CD4-positive, alpha-beta memory T cell (primary cell): ENCODE measurements around the gene ZRANB3. TPM values are rescaled to one million over a fixed set of nuclear protein-coding genes. Genes with fewer than 3 reads are reported as not detected.
"Not testable (repeated sequence)": the region's sequence is repeated elsewhere in the genome, so short reads cannot be mapped to it uniquely, and the experiment has no call there.

ENCODE experiments used
- CTCF ChIA-PET: fragments of 350-600 bp; sonication (Branson Sonifier 250); formaldehyde crosslinking; loops from one replicate; lab custom pipeline; 2021; ENCODE audit warnings: inconsistent platforms; ENCODE audit not compliant: partially characterized antibody; lab: Charles Lee
- POLR2A ChIA-PET: fragments of 350-600 bp; sonication (Branson Sonifier 250); formaldehyde crosslinking; loops from one replicate; lab custom pipeline; 2021; ENCODE audit not compliant: partially characterized antibody; lab: Charles Lee
- DNase-seq, 5 donors: peaks; one replicate each; pipeline versions ENCODE4 v3.0.0 to v3.0.0-alpha.2; 2020 to 2022; ENCODE audit warnings: mixed read lengths in 1 of 5
- H3K27ac ChIP-seq: one replicate; pipeline ENCODE4 v1.7.0; 2013; ENCODE audit warnings: low read depth, low read length
- H3K27me3 ChIP-seq: 2 replicates; pipeline ENCODE4 v1.7.0; 2013; ENCODE audit warnings: mild to moderate bottlenecking, low read length, moderate library complexity; ENCODE audit not compliant: insufficient read depth
- H3K36me3 ChIP-seq: 2 replicates; pipeline ENCODE4 v1.7.0; 2013; ENCODE audit warnings: mild to moderate bottlenecking, low read length, moderate library complexity; ENCODE audit not compliant: insufficient read depth
- H3K4me1 ChIP-seq: 2 replicates; pipeline ENCODE4 v1.7.0; 2013; ENCODE audit warnings: mild to moderate bottlenecking, low read length, moderate library complexity; ENCODE audit not compliant: insufficient read depth
- H3K4me3 ChIP-seq, 2 donors: one replicate each; pipeline ENCODE4 v1.7.0; 2013; ENCODE audit warnings: low read length in 2 of 2, mild to moderate bottlenecking in 1 of 2
- H3K9me3 ChIP-seq, 2 donors: one replicate each; pipeline ENCODE4 v1.7.0; 2013; ENCODE audit warnings: low read length in 2 of 2, control low read depth in 1 of 2; ENCODE audit not compliant: control insufficient read depth in 1 of 2
- H3K27ac Mint-ChIP-seq, 7 donors: one replicate each; pipeline ENCODE4 v1.8.0; 2020 to 2021; ENCODE audit warnings: mixed read lengths in 7 of 7, mild to moderate bottlenecking in 6 of 7, inconsistent platforms in 3 of 7, moderate library complexity in 3 of 7
- H3K27me3 Mint-ChIP-seq, 2 donors: one replicate each; pipeline ENCODE4 v1.8.0; 2020 to 2021; ENCODE audit warnings: mixed read lengths in 2 of 2
- H3K36me3 Mint-ChIP-seq, 2 donors: one replicate each; pipeline ENCODE4 v1.8.0; 2020 to 2021; ENCODE audit warnings: mixed read lengths in 2 of 2, inconsistent platforms in 1 of 2, mild to moderate bottlenecking in 1 of 2
- H3K4me1 Mint-ChIP-seq, 4 donors: one replicate each; pipeline ENCODE4 v1.8.0; 2020 to 2021; ENCODE audit warnings: mixed read lengths in 4 of 4, mild to moderate bottlenecking in 1 of 4
- H3K4me3 Mint-ChIP-seq, 8 donors: one replicate each; pipeline ENCODE4 v1.8.0; 2020 to 2021; ENCODE audit warnings: mixed read lengths in 8 of 8, mild to moderate bottlenecking in 7 of 8, moderate library complexity in 6 of 8, inconsistent platforms in 3 of 8
- H3K9me3 Mint-ChIP-seq, 8 donors: one replicate each; pipeline ENCODE4 v1.8.0; 2020 to 2021; ENCODE audit warnings: mixed read lengths in 8 of 8, mild to moderate bottlenecking in 5 of 8, inconsistent platforms in 3 of 8, moderate library complexity in 1 of 8
- intact Hi-C: fragments of 100-400 bp; cut with micrococcal nuclease; formaldehyde crosslinking; loops from one replicate; pipeline ENCODE4 v1.15.1; 2023
- polyA plus RNA-seq, 2 donors: library from polyadenylated mRNA; unstranded; fragments of 300-500 nt; fragmentation: Illumina TruSeq; gene quantifications; one replicate each; pipeline ENCODE4 v1.2.3, GENCODE V29; 2021
- total RNA-seq, 2 experiments: library from RNA; stranded (reverse); gene quantifications; one replicate each; pipeline ENCODE4 v1.2.3, GENCODE V29; 2021

Gene ZRANB3
- total and polyA plus RNA-seq, 4 experiments from 2014 or later: 2.3 to 5.0 (median 3.4) TPM

- H3K36me3 Mint-ChIP-seq: peaks cover 23 to 27% of the 10 kb centered on the region in 2 donors
- H3K9me3 Mint-ChIP-seq: peaks cover 7 to 41% (median 35%) of the 10 kb centered on the region in 8 donors
- H3K9me3 ChIP-seq: peaks cover 0 to 11% of the 10 kb centered on the region in 2 donors
- no peak overlapping the region for H3K4me3 ChIP-seq
- no peak for DNase-seq
- no peaks in the 10 kb centered on the region for H3K27me3 Mint-ChIP-seq
- H3K4me3 Mint-ChIP-seq: no peak overlapping the region
- H3K4me1 Mint-ChIP-seq: no peaks in the 10 kb centered on the region
- H3K27ac Mint-ChIP-seq: no peak overlapping the region
- no peaks in the 10 kb centered on the region for H3K27me3 ChIP-seq
- no peaks in the 10 kb centered on the region for H3K36me3 ChIP-seq
- intact Hi-C loops: no loop called here
- no peaks in the 10 kb centered on the region for H3K4me1 ChIP-seq
- no peak overlapping the region for H3K27ac ChIP-seq
- POLR2A ChIA-PET: no interaction called here
- CTCF ChIA-PET: no interaction called here
These were observed 74.2 kb downstream of the ZRANB3 start for GRCh38 chr2:135456835-135457234.

- no peaks in the 10 kb centered on the region for H3K4me1 ChIP-seq
- Mint-ChIP-seq H3K4me3 (no peak overlapping the region), H3K4me1 (no peaks in the 10 kb centered on the region), H3K36me3 (peaks cover 27 to 32% of the 10 kb centered on the region in 2 donors), H3K27me3 (no peaks in the 10 kb centered on the region), H3K9me3 (peaks cover 7 to 45% (median 38%) of the 10 kb centered on the region in 8 donors), H3K27ac (no peak overlapping the region)
- H3K4me3 ChIP-seq: no peak overlapping the region
- intact Hi-C loops: no loop called here
- H3K27ac ChIP-seq: no peak overlapping the region
- POLR2A ChIA-PET: no interaction called here
- peaks cover 0 to 11% of the 10 kb centered on the region in 2 donors for H3K9me3 ChIP-seq
- DNase-seq: no peak
- CTCF ChIA-PET: no interaction called here
- H3K27me3 ChIP-seq: no peaks in the 10 kb centered on the region
- H3K36me3 ChIP-seq: no peaks in the 10 kb centered on the region
These were observed 74.6 kb downstream of the ZRANB3 start for GRCh38 chr2:135456431-135456830.

- no peaks in the 10 kb centered on the region for H3K36me3 ChIP-seq
- CTCF ChIA-PET: no interaction called here
- H3K4me1 Mint-ChIP-seq: no peaks in the 10 kb centered on the region
- no peaks in the 10 kb centered on the region for H3K4me1 ChIP-seq
- POLR2A ChIA-PET: no interaction called here
- H3K36me3 Mint-ChIP-seq: peaks cover 32 to 33% of the 10 kb centered on the region in 2 donors
- H3K27me3 Mint-ChIP-seq: no peaks in the 10 kb centered on the region
- H3K9me3 Mint-ChIP-seq: peaks cover 7 to 56% (median 43%) of the 10 kb centered on the region in 8 donors
- H3K4me3 ChIP-seq: no peak overlapping the region
- no peak overlapping the region for H3K27ac ChIP-seq
- no peak overlapping the region for H3K4me3 Mint-ChIP-seq
- no peak for DNase-seq
- intact Hi-C loops: no loop called here
- no peaks in the 10 kb centered on the region for H3K27me3 ChIP-seq
- no peak overlapping the region for H3K27ac Mint-ChIP-seq
- H3K9me3 ChIP-seq: peaks cover 0 to 11% of the 10 kb centered on the region in 2 donors
These were observed 76.4 kb downstream of the ZRANB3 start for GRCh38 chr2:135454608-135455007.

- H3K4me1 Mint-ChIP-seq, H3K27ac Mint-ChIP-seq, H3K27me3 Mint-ChIP-seq, intact Hi-C loops, H3K27me3 ChIP-seq, H3K4me3 ChIP-seq, H3K27ac ChIP-seq, H3K36me3 ChIP-seq, CTCF ChIA-PET, DNase-seq, H3K4me3 Mint-ChIP-seq, POLR2A ChIA-PET, H3K4me1 ChIP-seq: not testable (repeated sequence)
- peaks cover 33 to 42% of the 10 kb centered on the region in 2 donors for H3K36me3 Mint-ChIP-seq
- H3K9me3 ChIP-seq: peaks cover 0 to 11% of the 10 kb centered on the region in 2 donors
- peaks cover 9 to 55% (median 43%) of the 10 kb centered on the region in 8 donors for H3K9me3 Mint-ChIP-seq
These were observed 78.0 kb downstream of the ZRANB3 start for GRCh38 chr2:135453027-135453426.

- H3K4me3 ChIP-seq: no peak overlapping the region
- CTCF ChIA-PET: no interaction called here
- H3K4me1 Mint-ChIP-seq: no peaks in the 10 kb centered on the region
- no peak overlapping the region for H3K27ac ChIP-seq
- H3K4me1 ChIP-seq: no peaks in the 10 kb centered on the region
- H3K27me3 ChIP-seq: no peaks in the 10 kb centered on the region
- H3K4me3 Mint-ChIP-seq: no peak overlapping the region
- H3K36me3 Mint-ChIP-seq: peaks cover 31 to 35% of the 10 kb centered on the region in 2 donors
- H3K27me3 Mint-ChIP-seq: no peaks in the 10 kb centered on the region
- DNase-seq: no peak
- intact Hi-C loops: no loop called here
- POLR2A ChIA-PET: no interaction called here
- H3K27ac Mint-ChIP-seq: no peak overlapping the region
- H3K9me3 ChIP-seq: peaks cover 0 to 11% of the 10 kb centered on the region in 2 donors
- peaks cover 9 to 54% (median 41%) of the 10 kb centered on the region in 8 donors for H3K9me3 Mint-ChIP-seq
- no peaks in the 10 kb centered on the region for H3K36me3 ChIP-seq
These were observed 79.1 kb downstream of the ZRANB3 start for GRCh38 chr2:135451966-135452365.

- H3K4me3 Mint-ChIP-seq, H3K27me3 ChIP-seq, H3K27ac ChIP-seq, H3K27ac Mint-ChIP-seq, intact Hi-C loops, H3K27me3 Mint-ChIP-seq, POLR2A ChIA-PET, H3K4me1 Mint-ChIP-seq, H3K36me3 ChIP-seq, DNase-seq, H3K9me3 ChIP-seq, H3K4me3 ChIP-seq, CTCF ChIA-PET, H3K4me1 ChIP-seq: not testable (repeated sequence)
- Mint-ChIP-seq H3K9me3 (peaks cover 0 to 23% (median 11%) of the 10 kb centered on the region in 8 donors), H3K36me3 (peaks cover 3 to 24% of the 10 kb centered on the region in 2 donors)
These were observed 88.0 kb downstream of the ZRANB3 start for GRCh38 chr2:135443013-135443412.

- POLR2A ChIA-PET, H3K4me3 Mint-ChIP-seq: not testable (repeated sequence)
These were observed 95.9 kb downstream of the ZRANB3 start for GRCh38 chr2:135435155-135435554.

More at GRCh38 chr2:135435155-135435554, 95.9 kb downstream of the ZRANB3 start:
- H3K9me3 ChIP-seq, DNase-seq, intact Hi-C loops, H3K4me1 Mint-ChIP-seq, H3K27me3 Mint-ChIP-seq, H3K27ac Mint-ChIP-seq, H3K4me3 ChIP-seq, CTCF ChIA-PET, H3K27ac ChIP-seq, H3K27me3 ChIP-seq, H3K36me3 ChIP-seq, H3K4me1 ChIP-seq: not testable (repeated sequence)
- Mint-ChIP-seq H3K9me3 (peaks cover 0 to 22% (median 8%) of the 10 kb centered on the region in 8 donors), H3K36me3 (peaks cover under 1 to 29% of the 10 kb centered on the region in 2 donors)
